Heart left ventricle (tissue), 16 donors: ENCODE measurements around the gene TMEM80. TPM values are rescaled to one million over a fixed set of nuclear protein-coding genes. Genes with fewer than 3 reads are reported as not detected.
"Not testable (repeated sequence)": the region's sequence is repeated elsewhere in the genome, so short reads cannot be mapped to it uniquely, and the experiment has no call there.

Experiments used
- ATAC-seq, 4 donors: fragments of 200-7000 bp; cut with Tn5 transposase; one replicate each; pipeline ENCODE4 v1.9.1; 2020 to 2022; ENCODE audit warnings: moderate library complexity in 4 of 4, mild to moderate bottlenecking in 3 of 4, moderate number of reproducible peaks in 1 of 4
- DNase-seq, 5 donors: peaks; one replicate each; pipeline ENCODE4 v3.0.0-alpha.2; 2020
- H3K27ac ChIP-seq, 12 donors: fragments of 200-600 bp; sonication (generic) in 4 of 12; one replicate each; pipeline versions ENCODE4 v1.5.0 to v1.8.0; 2016 to 2022; ENCODE audit warnings: mild to moderate bottlenecking in 2 of 12
- H3K27me3 ChIP-seq, 9 donors: fragments of 200-600 bp; sonication (generic) in 2 of 9; one replicate each; pipeline versions ENCODE4 v1.5.1 to v1.8.0; 2016 to 2022; ENCODE audit warnings: mild to moderate bottlenecking in 3 of 9
- H3K36me3 ChIP-seq, 9 donors: fragments of 200-600 bp; sonication (generic) in 2 of 9; one replicate each; pipeline versions ENCODE4 v1.5.0 to v1.8.0; 2018 to 2022; ENCODE audit warnings: mild to moderate bottlenecking in 2 of 9
- H3K4me1 ChIP-seq, 12 donors: fragments of 200-600 bp; sonication (generic) in 4 of 12; one replicate each; pipeline versions ENCODE4 v1.5.0 to v1.8.0; 2016 to 2022; ENCODE audit warnings: mild to moderate bottlenecking in 3 of 12
- H3K4me3 ChIP-seq, 12 donors: fragments of 200-600 bp; sonication (generic) in 4 of 12; one replicate each; pipeline versions ENCODE4 v1.5.0 to v1.8.0; 2017 to 2022; ENCODE audit warnings: mild to moderate bottlenecking in 9 of 12, moderate library complexity in 4 of 12
- H3K9me3 ChIP-seq, 12 donors: fragments of 200-600 bp; sonication (generic) in 4 of 12; one replicate each; pipeline versions ENCODE4 v1.5.0 to v1.8.0; 2016 to 2022; ENCODE audit warnings: mild to moderate bottlenecking in 1 of 12
- POLR2A ChIP-seq, 2 donors: fragments of 450-650 bp; IDR thresholded peaks; one replicate each; pipeline ENCODE4 v1.6.1; 2017; ENCODE audit warnings: antibody characterized with exemption in 2 of 2, mild to moderate bottlenecking in 2 of 2, moderate library complexity in 2 of 2
- WGBS, 4 donors: extraction: QIAGEN DNeasy Blood & Tissue Kit in 2 of 4; methylation state at CpG; one replicate each; pipeline versions ENCODE4 v1.1.5 to v1.1.7; 2013 to 2018; 5-methylcytosine and 5-hydroxymethylcytosine counted together
- intact Hi-C, 10 donors: fragments of 100-400 bp; cut with DNase I; formaldehyde crosslinking; loops; one replicate each; pipeline versions ENCODE4 v1.11.1 to v1.14.2; 2022
- polyA plus RNA-seq, 2 donors: library from polyadenylated mRNA; stranded (reverse); fragments of 200-250 nt; gene quantifications; one replicate each; pipeline ENCODE4 v1.2.3, GENCODE V29; 2013
- total RNA-seq, 9 donors: library from RNA; depleted of rRNA in 2 of 9; stranded (reverse); fragments of >200 nt in 2 of 9; fragmentation: NEBNext Ultra II Directional in 3 of 9; extraction: Animal tissue kit (Norgen Biotek cat#: 25700) in 3 of 9; gene quantifications; one replicate each; pipeline versions ENCODE4 v1.1.0 to v1.2.4, GENCODE V29; 2016 to 2023
- TF ChIP-seq, protein P1 (sequence below), 12 donors: fragments of 200-600 bp; sonication (generic) in 4 of 12; IDR thresholded peaks; one replicate each; pipeline versions ENCODE4 v1.5.0 to v1.8.0; 2018 to 2022; ENCODE audit warnings: antibody characterized with exemption in 12 of 12, mild to moderate bottlenecking in 5 of 12
- donor health status: ischemic (EF 13 %, LVEDD 7.1; RV severe dilation, severe dysfunction).
- donor health status: healthy with polysubstance abuse.
- donor health status: DM: no; HTN: yes; CAD: no.
- donor health status: DM: no; HTN: no; CAD: no.
- donor health status: ischemic (EF 25% LVEDD 6.9; RV normal size, moderate dysfunction).
- donor health status: ischemic (EF 25% LVEDD 5.7; RV mildly dilated, moderate dysfunction).
- donor health status: healthy.
- donor health status: DM: yes; HTN: yes; CAD: no.
- donor health status: ischemic (EF 35%, LVEDD 5.7; RV mildly dilated, moderate dysfunction).
- donor health status: nonischemic (EF 11% LVEDD 7.7; RV severe dilation, severe dysfunction).
- donor health status: DM: yes; HTN: yes; CAD: no.
- donor health status: PGD.
- donor health status: ischemic (EF 29% LVEDD 5.4; RV normal size, mild dysfunction).
- donor health status: nonischemic (EF 23%, LVEDD 6.1; RV moderate dilation, normal function).

The TMEM80 gene
- total and polyA plus RNA-seq, 11 donors = 8.0 to 18.2 (median 14.9) TPM

DNA sequence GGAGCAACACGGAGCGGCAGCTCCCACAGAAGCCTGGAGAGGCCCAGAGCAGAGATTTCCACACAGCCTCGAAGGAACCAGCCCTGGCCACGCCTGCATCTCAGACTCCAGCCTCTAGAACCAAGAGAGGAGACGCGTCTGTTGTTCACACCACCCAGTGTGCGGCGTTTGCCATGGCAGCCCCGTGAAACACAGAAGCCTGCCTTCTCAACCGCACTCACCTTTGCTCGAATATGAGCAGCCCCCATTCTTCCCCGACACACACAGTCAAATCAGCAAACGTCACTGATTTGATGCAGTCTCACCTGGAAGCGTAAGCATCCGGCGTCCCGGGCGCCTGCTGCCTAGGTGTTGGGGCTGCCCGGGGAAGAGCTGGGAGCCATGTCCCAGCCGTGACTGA, 37.5 kb downstream of the TMEM80 start:
- Histone ChIP-seq H3K4me3 (no peak overlapping the region), H3K36me3 (no peaks in the 10 kb centered on the region), H3K27ac (no peak overlapping the region), H3K27me3 (peaks cover 0 to 22% (median 0%) of the 10 kb centered on the region in 9 donors), H3K4me1 (peaks cover 0 to 15% (median 5%) of the 10 kb centered on the region in 12 donors), H3K9me3 (no peaks in the 10 kb centered on the region)
- ATAC-seq (no peak), DNase-seq (no peak)
- no peak for TF ChIP-seq POLR2A (IDR thresholded peaks at IDR 0.05)
- TF ChIP-seq, protein P1, sequence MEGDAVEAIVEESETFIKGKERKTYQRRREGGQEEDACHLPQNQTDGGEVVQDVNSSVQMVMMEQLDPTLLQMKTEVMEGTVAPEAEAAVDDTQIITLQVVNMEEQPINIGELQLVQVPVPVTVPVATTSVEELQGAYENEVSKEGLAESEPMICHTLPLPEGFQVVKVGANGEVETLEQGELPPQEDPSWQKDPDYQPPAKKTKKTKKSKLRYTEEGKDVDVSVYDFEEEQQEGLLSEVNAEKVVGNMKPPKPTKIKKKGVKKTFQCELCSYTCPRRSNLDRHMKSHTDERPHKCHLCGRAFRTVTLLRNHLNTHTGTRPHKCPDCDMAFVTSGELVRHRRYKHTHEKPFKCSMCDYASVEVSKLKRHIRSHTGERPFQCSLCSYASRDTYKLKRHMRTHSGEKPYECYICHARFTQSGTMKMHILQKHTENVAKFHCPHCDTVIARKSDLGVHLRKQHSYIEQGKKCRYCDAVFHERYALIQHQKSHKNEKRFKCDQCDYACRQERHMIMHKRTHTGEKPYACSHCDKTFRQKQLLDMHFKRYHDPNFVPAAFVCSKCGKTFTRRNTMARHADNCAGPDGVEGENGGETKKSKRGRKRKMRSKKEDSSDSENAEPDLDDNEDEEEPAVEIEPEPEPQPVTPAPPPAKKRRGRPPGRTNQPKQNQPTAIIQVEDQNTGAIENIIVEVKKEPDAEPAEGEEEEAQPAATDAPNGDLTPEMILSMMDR (IDR thresholded peaks at IDR 0.05) = no peak
- 78 to 88% (median 81%) methylated on average over 19 to 20 of the region's 20 CpGs for WGBS, 4 donors
- intact Hi-C loops = loop anchor here in 1 of 10 donors (10.0 kb wide), 1 partner anchor 62 kb away; the partner anchor contains the start of genes CEND1 and SLC25A22

DNA sequence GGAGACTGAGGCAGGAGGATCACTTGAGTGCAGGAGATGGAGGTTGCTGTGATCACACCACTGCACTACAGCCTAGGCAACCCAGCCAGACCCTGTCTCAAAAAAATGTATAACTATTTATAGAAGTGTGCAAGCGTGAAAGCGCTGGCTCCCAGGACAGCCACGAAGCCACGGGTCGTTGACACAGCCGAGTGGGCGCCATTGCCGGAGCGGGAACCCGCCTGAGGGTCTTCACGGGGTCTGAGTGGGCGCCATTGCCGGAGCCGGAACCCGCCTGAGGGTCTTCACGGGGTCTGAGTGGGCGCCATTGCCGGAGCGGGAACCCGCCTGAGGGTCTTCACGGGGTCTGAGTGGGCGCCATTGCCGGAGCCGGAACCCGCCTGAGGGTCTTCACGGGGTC, 38.9 kb downstream of the TMEM80 start:
- H3K4me3 ChIP-seq, H3K36me3 ChIP-seq, ATAC-seq, H3K4me1 ChIP-seq, H3K9me3 ChIP-seq, H3K27ac ChIP-seq, H3K27me3 ChIP-seq, DNase-seq: not testable (repeated sequence)
- intact Hi-C loops = loop anchor here in 1 of 10 donors (10.0 kb wide), 1 partner anchor 60 kb away; the partner anchor contains the start of genes CEND1 and SLC25A22
- 73 to 95% (median 94%) methylated on average over 3 to 26 of the region's 26 CpGs for WGBS, 4 donors

DNA sequence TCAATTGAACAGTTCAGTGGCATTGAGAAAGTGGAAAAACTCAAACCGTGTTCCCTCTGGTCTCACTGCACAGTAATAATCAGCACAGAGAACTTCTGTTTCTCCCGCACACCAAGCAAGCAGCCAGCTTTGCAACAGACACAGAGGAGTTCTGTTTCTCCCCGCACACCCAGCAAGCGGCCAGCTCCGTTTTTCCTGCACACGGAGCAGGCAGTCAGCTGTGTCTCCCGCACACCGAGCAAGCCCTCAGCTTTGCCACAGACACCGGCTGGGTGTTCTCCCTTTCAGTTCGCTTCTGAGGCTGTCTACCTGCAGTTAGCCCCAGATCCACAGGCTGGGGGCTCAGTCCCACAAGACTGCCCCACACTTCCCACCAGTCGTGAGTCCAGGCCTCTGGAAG, 41.8 kb downstream of the TMEM80 start:
- Histone ChIP-seq H3K27ac (no peak overlapping the region), H3K9me3 (no peaks in the 10 kb centered on the region), H3K4me3 (no peak overlapping the region), H3K36me3 (no peaks in the 10 kb centered on the region), H3K4me1 (peaks cover 0 to 8% (median 0%) of the 10 kb centered on the region in 12 donors), H3K27me3 (peaks cover 0 to 10% (median 0%) of the 10 kb centered on the region in 9 donors)
- intact Hi-C loops = loop anchor here in 1 of 10 donors (10.0 kb wide), 1 partner anchor 57 kb away; the partner anchor contains the start of genes CEND1 and SLC25A22
- no peak for ATAC-seq
- DNase-seq = no peak
- TF ChIP-seq POLR2A (IDR thresholded peaks at IDR 0.05) = no peak
- WGBS, 4 donors = 50 to 56% (median 53%) methylated on average over 11 of the region's 11 CpGs

DNA sequence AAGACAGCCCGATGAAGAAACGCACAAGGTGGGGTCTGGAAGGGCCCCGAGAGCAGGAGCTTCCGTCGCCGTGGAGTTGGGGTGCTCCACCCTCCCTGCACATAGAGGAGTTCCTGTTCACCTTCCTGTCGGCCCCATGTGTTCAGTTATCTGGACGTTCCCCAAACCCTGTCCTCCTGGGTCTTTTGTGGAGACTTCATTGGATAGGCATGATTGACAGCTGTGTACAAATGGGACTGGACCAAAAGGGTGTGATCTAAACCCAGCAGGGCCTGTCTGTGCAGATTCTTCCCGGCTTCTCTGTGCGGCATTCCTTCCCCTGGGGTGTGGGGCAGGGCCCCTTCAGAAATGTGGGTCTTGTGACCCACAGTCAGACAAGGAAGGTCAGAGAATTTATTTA, 42.3 kb downstream of the TMEM80 start:
- 37 to 54% (median 47%) methylated on average over 10 of the region's 10 CpGs for WGBS, 4 donors
- ATAC-seq = peak in 2 of 4 donors; percentile 41
- not testable (repeated sequence) for H3K4me3 ChIP-seq, H3K4me1 ChIP-seq, H3K27me3 ChIP-seq, H3K27ac ChIP-seq, H3K9me3 ChIP-seq, DNase-seq, H3K36me3 ChIP-seq
- intact Hi-C loops = loop anchor here in 1 of 10 donors (10.0 kb wide), 1 partner anchor 57 kb away; the partner anchor contains the start of genes CEND1 and SLC25A22

DNA sequence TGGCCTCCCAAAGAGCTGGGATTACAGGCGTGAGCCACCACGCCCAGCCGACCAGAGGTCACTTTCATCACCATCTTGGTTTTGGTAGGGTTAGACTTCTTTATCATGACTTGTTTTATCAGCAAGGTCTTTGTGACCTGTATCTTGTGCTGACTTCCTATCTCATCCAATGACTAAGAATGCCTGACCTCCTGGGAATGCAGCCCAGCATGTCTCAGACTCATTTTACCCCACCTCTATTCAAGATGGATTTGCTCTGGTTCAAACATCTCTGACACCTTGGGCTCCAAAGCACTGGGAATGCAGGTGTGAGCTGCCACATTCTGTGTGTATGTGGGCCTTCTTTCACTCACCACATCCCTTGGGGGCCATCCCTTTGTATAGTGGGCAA, 46.5 kb downstream of the TMEM80 start:
- DNase-seq (no peak), ATAC-seq (no peak)
- H3K36me3 ChIP-seq = no peaks in the 10 kb centered on the region
- H3K27me3 ChIP-seq = no peaks in the 10 kb centered on the region
- intact Hi-C loops = no loop called here
- no peaks in the 10 kb centered on the region for H3K9me3 ChIP-seq
- no peak overlapping the region for H3K27ac ChIP-seq
- no peak for TF ChIP-seq POLR2A (IDR thresholded peaks at IDR 0.05)
- TF ChIP-seq, protein P1 (IDR thresholded peaks at IDR 0.05) = no peak
- 82 to 94% (median 87%) methylated on average over 3 of the region's 3 CpGs for WGBS, 4 donors
- H3K4me1 ChIP-seq = peaks cover 0 to 16% (median 5%) of the 10 kb centered on the region in 12 donors
- H3K4me3 ChIP-seq = no peak overlapping the region
